GM21786 (cell line): ENCODE results near the gene TWF2.

Source experiments
- ATAC-seq: cut with Tn5 transposase; IDR thresholded peaks from one replicate; pipeline ENCODE4 v1.9.1; 2021; ENCODE audit not compliant: unreplicated experiment

The TWF2 gene

DNA sequence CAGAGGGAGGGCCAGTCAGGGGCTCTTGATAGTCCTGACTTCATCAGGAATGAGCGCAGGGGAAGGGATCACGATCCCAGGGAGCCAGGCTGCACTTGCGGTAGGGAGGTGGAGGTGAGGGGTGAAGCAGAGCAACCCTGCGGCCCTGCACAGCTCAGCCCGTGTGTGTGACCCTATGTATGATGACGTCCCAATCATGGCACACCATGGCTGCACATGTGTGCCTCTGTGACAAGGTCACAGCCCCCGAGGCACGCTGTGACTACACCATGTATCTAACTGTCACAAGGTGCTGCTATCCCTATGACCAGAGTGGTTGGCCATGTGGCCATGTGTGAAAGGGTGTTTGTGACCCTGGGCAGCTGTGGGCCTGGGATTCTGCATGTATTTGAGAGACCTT lies 54.3 kb downstream of the TWF2 start:
- no peak for ATAC-seq

DNA sequence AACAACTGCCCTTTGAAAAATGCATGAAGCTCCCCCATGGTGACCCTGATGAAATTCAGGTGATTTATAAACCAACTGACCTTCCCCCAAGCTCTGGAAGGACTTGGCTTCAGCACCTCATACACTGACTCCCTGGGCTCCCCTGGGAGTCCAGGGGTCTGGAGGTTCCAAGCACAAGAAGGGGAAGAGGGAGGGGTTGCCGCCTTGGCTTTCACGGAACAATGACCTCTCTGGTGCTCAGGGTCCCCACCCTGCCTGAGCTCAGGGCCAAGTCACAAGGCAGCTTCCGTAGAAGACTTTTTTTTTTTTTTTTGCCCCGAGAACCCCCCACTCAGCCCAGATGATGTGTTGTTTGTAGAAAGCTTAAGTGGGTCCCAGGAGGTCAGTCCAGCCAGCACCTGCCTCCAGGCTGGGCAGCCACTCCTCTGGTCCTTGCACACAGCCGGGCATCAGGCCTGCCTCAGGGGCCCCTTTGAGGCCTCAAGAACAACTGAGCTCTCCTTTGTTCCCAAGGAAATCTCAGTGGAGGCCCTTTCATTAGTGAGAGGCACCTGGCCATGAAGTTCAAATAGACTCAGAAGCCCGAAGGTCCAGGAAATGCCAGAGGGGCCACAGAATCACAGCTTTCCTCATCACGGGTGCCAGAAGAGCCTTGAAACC lies 55.0 kb downstream of the TWF2 start:
- ATAC-seq, result no peak

DNA sequence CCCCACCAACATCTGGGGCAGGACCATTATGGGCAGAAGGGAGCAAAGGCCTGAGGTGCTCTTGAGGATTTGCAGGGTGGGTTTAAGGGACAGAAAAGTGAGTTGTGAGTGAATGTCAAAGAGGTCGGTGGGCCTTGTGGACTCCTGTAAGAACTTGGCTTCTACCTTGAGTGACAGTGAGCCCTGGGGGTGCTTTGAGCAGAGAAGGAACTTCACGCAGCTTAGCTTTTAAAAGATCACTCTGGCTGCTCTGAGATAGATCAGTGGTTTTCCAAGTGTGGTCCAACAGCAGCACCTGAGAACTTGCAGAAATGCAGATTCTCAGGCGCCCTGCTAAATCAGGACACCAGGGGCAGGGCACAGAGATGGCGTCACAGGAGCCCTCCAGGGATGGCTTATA lies 56.3 kb downstream of the TWF2 start:
- ATAC-seq, result no peak

DNA sequence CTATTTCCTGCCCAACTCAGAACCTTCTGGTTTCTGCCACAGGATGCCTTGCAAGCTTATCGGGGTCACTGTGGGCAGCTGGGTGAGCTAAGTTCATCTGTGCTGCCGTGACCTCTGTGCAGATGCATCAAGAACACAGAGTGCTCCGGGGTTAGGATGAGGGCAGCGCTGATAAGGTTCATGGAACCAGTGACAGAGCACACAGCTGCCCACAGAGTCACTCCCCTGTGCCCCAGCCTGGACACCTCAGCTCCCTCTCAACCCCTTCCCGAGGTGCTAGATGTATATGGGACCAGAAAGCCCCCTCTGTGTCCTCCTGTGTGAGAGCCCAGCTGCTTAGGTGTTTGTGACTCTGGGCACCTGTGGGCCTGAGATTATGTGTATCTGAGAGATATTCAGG lies 56.8 kb downstream of the TWF2 start:
- ATAC-seq, result no peak

DNA sequence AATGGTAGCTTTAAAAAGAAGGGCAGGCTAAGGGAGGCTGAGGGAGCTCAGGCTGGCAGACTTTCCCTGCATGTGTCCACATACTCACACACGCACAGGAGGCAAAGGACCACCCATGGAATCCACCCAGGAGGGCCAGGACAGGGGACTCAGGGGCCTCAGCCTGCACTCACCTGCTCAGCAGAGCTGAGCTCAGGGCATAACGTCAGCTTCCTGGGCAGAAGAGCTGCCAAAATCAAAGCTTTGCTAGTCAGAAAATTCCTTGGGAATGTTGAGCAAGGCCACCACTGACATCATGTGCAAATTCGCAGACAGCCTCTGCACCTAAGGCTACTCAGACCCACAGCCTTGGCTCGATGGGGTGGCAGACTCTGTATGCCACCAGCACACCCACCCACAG lies 57.4 kb downstream of the TWF2 start:
- ATAC-seq, result no peak
